ENCODE measurements around the gene CATSPER4. TPM values are rescaled to one million over a fixed set of nuclear protein-coding genes. Genes with fewer than 3 reads are reported as not detected.

Gene CATSPER4
- total RNA-seq, 2 donors from 2014 or later = 1.5 TPM; not detected in 1

GRCh38 chr1:26158271-26158907 is 32.0 kb upstream of the CATSPER4 start:
- Histone ChIP-seq H3K36me3 (no peaks in the 10 kb centered on the region), H3K4me3 (no peak overlapping the region)
- DNase-seq (ENCODE audit: low spot score) = no peak

DNA sequence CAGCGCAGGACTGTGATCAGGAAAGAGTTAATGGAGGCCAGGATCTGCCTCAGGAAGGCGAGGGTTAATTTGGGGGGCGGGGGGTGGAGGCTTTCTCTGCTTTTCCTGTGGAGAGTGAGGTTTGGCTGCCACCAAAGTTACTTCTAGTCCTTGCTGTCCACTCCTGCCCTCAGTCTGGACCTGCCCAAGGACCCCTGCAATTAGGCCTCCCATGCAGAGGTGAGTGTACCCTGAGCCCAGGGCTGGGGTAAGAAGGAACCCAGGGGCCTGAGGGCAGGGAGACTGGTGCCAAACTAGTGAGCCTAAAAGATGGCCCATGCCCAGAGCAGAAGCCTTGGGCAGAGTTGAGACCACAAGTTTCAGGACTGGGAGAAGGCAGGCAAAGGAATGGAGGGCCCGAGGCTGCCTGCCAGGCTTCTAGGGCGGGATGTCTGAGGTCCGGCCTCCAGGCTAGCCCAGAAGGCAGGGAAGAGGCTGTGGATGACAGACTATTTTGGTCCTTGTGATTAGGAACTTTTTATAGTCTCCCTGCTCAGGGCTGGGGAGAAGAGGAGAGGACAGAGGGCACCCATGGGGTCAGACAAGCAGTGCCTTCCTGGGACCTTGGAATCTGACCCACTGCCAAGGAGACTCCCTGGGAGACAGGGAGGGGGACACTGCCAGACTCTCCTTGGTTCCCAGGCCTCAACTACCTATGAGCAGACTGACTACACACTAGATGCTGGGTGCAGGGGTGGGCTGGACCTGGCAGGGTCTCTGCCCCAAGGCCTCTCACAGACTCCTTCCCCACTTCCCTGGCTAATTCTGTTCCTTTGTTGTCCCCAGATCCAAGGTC is 31.3 kb upstream of the CATSPER4 start, which contains the start of gene FAM110D:
TSS of gene FAM110D (plus strand) at position 172 of the 835 bp plus-strand sequence. CDS start 2,213 bp downstream, outside the sequence.
- Histone ChIP-seq H3K36me3 (no peaks in the 10 kb centered on the region), H3K27ac (no peak within 1 kb of the TSS), H3K27me3 (replicated peaks; ENCODE audit: insufficient read depth) (peaks cover 4% of the 10 kb centered on the region), H3K4me1 (replicated peaks) (peaks cover 4% of the 10 kb centered on the region), H3K9me3 (no peaks in the 10 kb centered on the region), H3K4me3 (no peak within 1 kb of the TSS)
- TF ChIP-seq CTCF (IDR thresholded peaks at IDR 0.05) (no peak), POLR2A (IDR thresholded peaks at IDR 0.05) (no peak), POLR2AphosphoS5 (IDR thresholded peaks at IDR 0.05) (no peak)
- intact Hi-C loops (cut with DNase I) = no loop called here
- DNase-seq (ENCODE audit: low spot score) = no peak
- 53% methylated on average over 6 of the region's 6 CpGs for WGBS

More at GRCh38 chr1:26158271-26158907, 32.0 kb upstream of the CATSPER4 start:
- WGBS = 60% methylated on average over 5 of the region's 5 CpGs
- intact Hi-C loops (cut with DNase I) = no loop called here
- Histone ChIP-seq H3K27me3 (replicated peaks; ENCODE audit: insufficient read depth) (peaks cover 4% of the 10 kb centered on the region), H3K27ac (no peak overlapping the region), H3K4me1 (replicated peaks) (peaks cover 4% of the 10 kb centered on the region), H3K9me3 (no peaks in the 10 kb centered on the region)
- no peak for TF ChIP-seq CTCF (IDR thresholded peaks at IDR 0.05)
- TF ChIP-seq POLR2A (IDR thresholded peaks at IDR 0.05) = no peak
- TF ChIP-seq POLR2AphosphoS5 (IDR thresholded peaks at IDR 0.05) = no peak

DNA sequence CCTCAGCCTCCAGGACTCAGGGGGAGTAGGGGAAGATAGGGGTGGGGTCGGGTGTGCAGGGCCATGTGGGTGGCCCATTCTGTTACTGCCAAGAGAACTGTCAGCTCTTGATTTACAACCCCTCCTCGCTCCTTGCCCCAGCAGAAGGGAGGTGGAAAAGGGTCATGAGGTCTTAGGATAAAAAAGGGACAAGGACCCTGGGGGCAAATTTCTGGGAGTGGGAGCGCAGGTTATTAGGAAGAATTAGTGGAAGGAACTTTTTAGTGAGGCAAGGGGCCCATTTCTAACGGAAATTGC is 30.7 kb upstream of the CATSPER4 start:
- TF ChIP-seq POLR2AphosphoS5 (IDR thresholded peaks at IDR 0.05) (no peak), POLR2A (IDR thresholded peaks at IDR 0.05) (no peak), CTCF (IDR thresholded peaks at IDR 0.05) (no peak)
- no peak for DNase-seq (ENCODE audit: low spot score)
- H3K27me3 ChIP-seq (replicated peaks; ENCODE audit: insufficient read depth) = peaks cover 4% of the 10 kb centered on the region
- H3K9me3 ChIP-seq = no peaks in the 10 kb centered on the region
- no peaks in the 10 kb centered on the region for H3K36me3 ChIP-seq
- intact Hi-C loops (cut with DNase I) = loop anchor here (5.0 kb wide), 1 partner anchor 57 kb away; no protein-coding TSS in a partner anchor
- H3K4me1 ChIP-seq (replicated peaks) = peaks cover 4% of the 10 kb centered on the region
- H3K27ac ChIP-seq = no peak overlapping the region
- WGBS = 69% methylated on average over 4 of the region's 4 CpGs
- H3K4me3 ChIP-seq = no peak overlapping the region

DNA sequence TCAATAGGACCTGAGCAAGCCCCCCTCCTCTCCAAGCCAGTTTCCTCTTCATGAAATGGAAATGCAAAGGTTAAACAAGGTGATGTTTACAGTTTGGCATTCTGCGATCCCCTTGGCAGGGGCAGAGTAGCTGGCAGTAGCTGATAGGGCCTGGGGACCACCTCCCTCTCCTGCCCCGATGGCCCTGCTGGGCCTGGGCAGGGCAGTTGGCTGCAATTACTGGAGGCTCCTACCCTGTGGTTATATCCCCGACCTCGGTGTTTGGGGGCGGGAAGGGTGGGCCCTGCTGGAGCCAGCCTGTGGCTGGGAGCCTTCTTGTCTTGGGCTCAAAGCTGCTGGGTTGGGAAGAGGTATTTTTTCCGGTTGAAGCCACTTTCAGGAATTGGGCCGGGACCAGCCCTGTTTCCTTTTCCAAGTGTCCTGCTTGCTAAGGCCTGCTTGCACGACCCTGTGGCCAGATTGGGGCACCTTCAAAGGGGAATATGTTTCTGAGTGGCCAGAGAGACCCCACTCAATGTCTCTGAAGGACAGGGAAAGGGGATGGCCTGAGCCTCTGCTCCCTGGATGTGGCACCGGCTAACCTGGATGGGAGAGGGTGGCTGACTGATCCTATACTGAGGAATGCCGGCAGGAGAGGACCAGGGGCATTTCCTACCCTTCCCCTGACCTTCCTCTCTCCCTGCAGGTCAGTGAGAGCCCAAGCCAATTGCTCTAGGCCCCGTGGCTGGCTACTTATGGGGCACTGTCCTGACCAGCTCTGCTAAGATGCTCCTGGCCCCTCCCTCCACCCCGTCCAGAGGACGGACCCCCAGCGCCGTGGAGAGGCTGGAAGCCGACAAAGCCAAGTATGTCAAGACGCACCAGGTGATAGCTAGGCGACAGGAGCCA is 29.6 kb upstream of the CATSPER4 start:
- Histone ChIP-seq H3K27ac (no peak overlapping the region), H3K36me3 (no peaks in the 10 kb centered on the region)
- no peak for DNase-seq (ENCODE audit: low spot score)

More for the DNA sequence above, 29.6 kb upstream of the CATSPER4 start:
- TF ChIP-seq CTCF (IDR thresholded peaks at IDR 0.05) (no peak), POLR2A (IDR thresholded peaks at IDR 0.05) (no peak), POLR2AphosphoS5 (IDR thresholded peaks at IDR 0.05) (no peak)
- Histone ChIP-seq H3K4me3 (peak overlapping the region; percentile 24 to 45), H3K4me1 (replicated peaks) (peaks cover 4% of the 10 kb centered on the region), H3K27me3 (replicated peaks; ENCODE audit: insufficient read depth) (no peaks in the 10 kb centered on the region), H3K9me3 (no peaks in the 10 kb centered on the region)
- WGBS = 52% methylated on average over 17 of the region's 18 CpGs
- intact Hi-C loops (cut with DNase I) = loop anchor here (5.0 kb wide), 1 partner anchor 58 kb away; no protein-coding TSS in a partner anchor
